ENCODE data around the gene ADAM12.

Gene ADAM12

GRCh38 chr10:126054191-126054590 lies 334.1 kb downstream of the ADAM12 start:
- no peak for ATAC-seq
- TF ChIP-seq TCF4 (CRISPR knock-in tag; IDR thresholded peaks at IDR 0.05; ENCODE audit: borderline replicate concordance) (no peak), RARB (CRISPR knock-in tag; IDR thresholded peaks at IDR 0.05) (no peak), ZNF8 (CRISPR knock-in tag; IDR thresholded peaks at IDR 0.05) (no peak), ARNTL (CRISPR knock-in tag; IDR thresholded peaks at IDR 0.05; ENCODE audit: borderline replicate concordance, low read depth) (no peak), TOX (CRISPR knock-in tag; IDR thresholded peaks at IDR 0.05; ENCODE audit: borderline replicate concordance) (no peak), TSHZ2 (CRISPR knock-in tag; IDR thresholded peaks at IDR 0.05) (no peak), OSR1 (CRISPR knock-in tag; IDR thresholded peaks at IDR 0.05) (no peak), ZFP3 (CRISPR knock-in tag; IDR thresholded peaks at IDR 0.05) (no peak), SNAI2 (CRISPR knock-in tag; IDR thresholded peaks at IDR 0.05) (no peak), ZFP30 (CRISPR knock-in tag; IDR thresholded peaks at IDR 0.05) (no peak), ZC3H10 (CRISPR knock-in tag; IDR thresholded peaks at IDR 0.05) (no peak), ZNF565 (CRISPR knock-in tag; conservative IDR thresholded peaks at IDR 0.05; ENCODE audit: low read depth) (no peak), CSDC2 (CRISPR knock-in tag; IDR thresholded peaks at IDR 0.05) (no peak)
- TF ChIP-seq, protein P1, sequence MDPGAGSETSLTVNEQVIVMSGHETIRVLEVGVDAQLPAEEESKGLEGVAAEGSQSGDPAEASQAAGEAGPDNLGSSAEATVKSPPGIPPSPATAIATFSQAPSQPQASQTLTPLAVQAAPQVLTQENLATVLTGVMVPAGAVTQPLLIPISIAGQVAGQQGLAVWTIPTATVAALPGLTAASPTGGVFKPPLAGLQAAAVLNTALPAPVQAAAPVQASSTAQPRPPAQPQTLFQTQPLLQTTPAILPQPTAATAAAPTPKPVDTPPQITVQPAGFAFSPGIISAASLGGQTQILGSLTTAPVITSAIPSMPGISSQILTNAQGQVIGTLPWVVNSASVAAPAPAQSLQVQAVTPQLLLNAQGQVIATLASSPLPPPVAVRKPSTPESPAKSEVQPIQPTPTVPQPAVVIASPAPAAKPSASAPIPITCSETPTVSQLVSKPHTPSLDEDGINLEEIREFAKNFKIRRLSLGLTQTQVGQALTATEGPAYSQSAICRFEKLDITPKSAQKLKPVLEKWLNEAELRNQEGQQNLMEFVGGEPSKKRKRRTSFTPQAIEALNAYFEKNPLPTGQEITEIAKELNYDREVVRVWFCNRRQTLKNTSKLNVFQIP (CRISPR knock-in tag; IDR thresholded peaks at IDR 0.05; ENCODE audit: borderline replicate concordance, low read depth), result no peak
- TF ChIP-seq, protein P2, sequence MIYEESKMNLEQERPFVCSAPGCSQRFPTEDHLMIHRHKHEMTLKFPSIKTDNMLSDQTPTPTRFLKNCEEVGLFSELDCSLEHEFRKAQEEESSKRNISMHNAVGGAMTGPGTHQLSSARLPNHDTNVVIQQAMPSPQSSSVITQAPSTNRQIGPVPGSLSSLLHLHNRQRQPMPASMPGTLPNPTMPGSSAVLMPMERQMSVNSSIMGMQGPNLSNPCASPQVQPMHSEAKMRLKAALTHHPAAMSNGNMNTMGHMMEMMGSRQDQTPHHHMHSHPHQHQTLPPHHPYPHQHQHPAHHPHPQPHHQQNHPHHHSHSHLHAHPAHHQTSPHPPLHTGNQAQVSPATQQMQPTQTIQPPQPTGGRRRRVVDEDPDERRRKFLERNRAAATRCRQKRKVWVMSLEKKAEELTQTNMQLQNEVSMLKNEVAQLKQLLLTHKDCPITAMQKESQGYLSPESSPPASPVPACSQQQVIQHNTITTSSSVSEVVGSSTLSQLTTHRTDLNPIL (CRISPR knock-in tag; IDR thresholded peaks at IDR 0.05; ENCODE audit: low read depth), result no peak

DNA sequence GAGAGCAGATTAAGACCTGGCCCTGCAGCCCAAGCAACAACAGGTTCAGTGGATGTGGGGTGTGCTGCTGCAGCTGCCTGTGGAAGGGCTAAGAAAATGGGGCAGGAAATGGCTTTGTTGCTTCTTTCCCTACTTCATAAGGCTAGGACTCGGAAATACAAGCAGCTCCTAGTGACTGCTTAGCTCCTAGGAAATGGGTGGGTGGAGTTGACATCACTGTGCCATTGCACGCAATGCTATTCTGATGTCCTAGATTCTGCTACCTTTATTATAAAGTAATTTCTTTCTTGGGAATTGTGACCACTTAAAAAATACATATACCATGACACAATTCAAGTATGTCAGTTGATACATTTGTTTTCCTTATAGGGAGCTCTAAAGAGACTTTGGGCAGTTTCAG lies 336.1 kb downstream of the ADAM12 start:
- ATAC-seq, result no peak
- TF ChIP-seq ZFP30 (CRISPR knock-in tag; IDR thresholded peaks at IDR 0.05) (no peak), ZNF70 (CRISPR knock-in tag; IDR thresholded peaks at IDR 0.05) (no peak), PATZ1 (CRISPR knock-in tag; IDR thresholded peaks at IDR 0.05; ENCODE audit: borderline replicate concordance) (no peak), CSDC2 (CRISPR knock-in tag; IDR thresholded peaks at IDR 0.05) (no peak), ISL1 (CRISPR knock-in tag; IDR thresholded peaks at IDR 0.05) (no peak), ARNTL (CRISPR knock-in tag; IDR thresholded peaks at IDR 0.05; ENCODE audit: borderline replicate concordance, low read depth) (no peak), TSHZ2 (CRISPR knock-in tag; IDR thresholded peaks at IDR 0.05) (no peak), TOX (CRISPR knock-in tag; IDR thresholded peaks at IDR 0.05; ENCODE audit: borderline replicate concordance) (no peak), ZNF565 (CRISPR knock-in tag; conservative IDR thresholded peaks at IDR 0.05; ENCODE audit: low read depth) (no peak), BACH2 (CRISPR knock-in tag; IDR thresholded peaks at IDR 0.05; ENCODE audit: borderline replicate concordance) (no peak), GLIS3 (CRISPR knock-in tag; IDR thresholded peaks at IDR 0.05) (no peak), OSR1 (CRISPR knock-in tag; IDR thresholded peaks at IDR 0.05) (no peak), PPARA (CRISPR knock-in tag; IDR thresholded peaks at IDR 0.05; ENCODE audit: borderline replicate concordance) (no peak)
- TF ChIP-seq, protein P2 (CRISPR knock-in tag; IDR thresholded peaks at IDR 0.05; ENCODE audit: low read depth), result no peak
- TF ChIP-seq, protein P3, sequence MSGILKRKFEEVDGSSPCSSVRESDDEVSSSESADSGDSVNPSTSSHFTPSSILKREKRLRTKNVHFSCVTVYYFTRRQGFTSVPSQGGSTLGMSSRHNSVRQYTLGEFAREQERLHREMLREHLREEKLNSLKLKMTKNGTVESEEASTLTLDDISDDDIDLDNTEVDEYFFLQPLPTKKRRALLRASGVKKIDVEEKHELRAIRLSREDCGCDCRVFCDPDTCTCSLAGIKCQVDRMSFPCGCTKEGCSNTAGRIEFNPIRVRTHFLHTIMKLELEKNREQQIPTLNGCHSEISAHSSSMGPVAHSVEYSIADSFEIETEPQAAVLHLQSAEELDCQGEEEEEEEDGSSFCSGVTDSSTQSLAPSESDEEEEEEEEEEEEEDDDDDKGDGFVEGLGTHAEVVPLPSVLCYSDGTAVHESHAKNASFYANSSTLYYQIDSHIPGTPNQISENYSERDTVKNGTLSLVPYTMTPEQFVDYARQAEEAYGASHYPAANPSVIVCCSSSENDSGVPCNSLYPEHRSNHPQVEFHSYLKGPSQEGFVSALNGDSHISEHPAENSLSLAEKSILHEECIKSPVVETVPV (CRISPR knock-in tag; IDR thresholded peaks at IDR 0.05), result no peak
